NCI-H226 (cell line): ENCODE data around the gene NTN3.
"Not testable (repeated sequence)": the region's sequence is repeated elsewhere in the genome, so short reads cannot be mapped to it uniquely, and the experiment has no call there.

Source experiments
- DNase-seq: peaks from one replicate; pipeline ENCODE4 v3.0.0-alpha.2; 2015

NTN3 gene

DNA sequence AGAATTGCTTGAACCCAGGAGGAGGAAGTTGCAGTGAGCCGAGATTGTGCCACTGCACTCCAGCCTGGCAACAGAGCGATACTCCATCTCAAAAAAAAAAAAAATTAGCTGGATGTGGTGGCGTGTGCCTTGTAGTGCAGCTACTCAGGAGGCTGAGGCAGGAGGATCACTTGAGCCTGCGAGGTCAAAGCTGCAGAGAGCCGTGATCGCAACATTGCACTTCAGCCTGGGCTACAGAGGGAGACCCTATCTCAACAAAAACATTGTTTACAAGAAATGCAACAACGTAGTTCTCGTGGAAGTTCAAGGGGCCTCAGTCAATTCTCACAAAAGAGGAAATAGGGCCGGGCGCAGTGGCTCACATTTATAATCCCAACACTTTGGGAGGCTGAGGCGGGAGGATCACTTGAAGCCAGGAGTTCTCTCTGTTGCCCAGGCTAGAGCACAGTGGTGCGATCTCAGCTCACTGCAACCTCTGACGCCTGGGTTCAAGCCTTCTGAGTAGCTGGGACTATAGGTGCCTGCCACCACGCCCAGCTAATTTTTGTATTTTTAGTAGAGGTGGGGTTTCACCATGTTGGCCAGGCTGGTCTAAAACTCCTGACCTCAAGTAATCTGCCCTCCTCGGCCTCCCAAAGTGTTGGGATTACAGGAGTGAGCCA, 29.8 kb upstream of the NTN3 start:
- not testable (repeated sequence) for DNase-seq

GRCh38 chr16:2443555-2443954, 27.5 kb upstream of the NTN3 start:
- no peak for DNase-seq

DNA sequence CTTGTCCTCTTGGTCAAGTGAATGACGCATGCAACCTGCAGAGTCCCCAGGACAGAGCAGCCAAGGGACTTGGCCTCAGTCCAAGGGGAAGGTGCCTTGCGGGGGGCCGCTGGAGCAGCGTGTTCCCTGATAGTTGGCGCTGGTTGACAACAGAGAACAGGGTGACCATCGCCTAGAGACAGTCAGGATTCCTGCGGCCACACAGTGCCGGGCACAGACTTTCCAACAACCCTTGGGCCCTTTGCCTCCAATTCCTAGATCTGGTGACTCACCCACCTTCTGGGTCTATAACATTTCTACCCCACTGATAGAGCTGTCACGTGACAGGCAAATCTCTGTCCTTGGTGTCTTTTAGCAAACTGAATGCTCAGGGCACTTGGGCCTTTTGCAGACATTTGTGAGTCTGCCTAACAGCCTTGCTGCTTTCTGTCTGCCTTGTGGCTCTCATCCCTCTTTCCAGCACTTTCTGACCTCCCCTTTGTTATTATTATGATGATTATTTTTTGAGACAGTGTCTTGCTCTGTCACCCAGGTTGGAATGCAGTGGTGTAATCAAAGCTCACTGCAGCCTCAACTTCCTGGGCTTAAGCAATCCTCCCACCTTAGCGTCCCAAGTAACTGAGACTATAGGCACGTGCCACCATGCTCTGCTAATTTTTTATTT, 23.0 kb upstream of the NTN3 start:
- DNase-seq = no peak

GRCh38 chr16:2449118-2449517, 22.0 kb upstream of the NTN3 start:
- DNase-seq = no peak

- no peak for DNase-seq
Measured at GRCh38 chr16:2450535-2450934, 20.6 kb upstream of the NTN3 start.

GRCh38 chr16:2450975-2451381, 20.1 kb upstream of the NTN3 start:
- no peak for DNase-seq

- no peak for DNase-seq
Measured at GRCh38 chr16:2451851-2452320, 19.2 kb upstream of the NTN3 start.

- no peak for DNase-seq
Measured at GRCh38 chr16:2452650-2453049, 18.4 kb upstream of the NTN3 start.

DNA sequence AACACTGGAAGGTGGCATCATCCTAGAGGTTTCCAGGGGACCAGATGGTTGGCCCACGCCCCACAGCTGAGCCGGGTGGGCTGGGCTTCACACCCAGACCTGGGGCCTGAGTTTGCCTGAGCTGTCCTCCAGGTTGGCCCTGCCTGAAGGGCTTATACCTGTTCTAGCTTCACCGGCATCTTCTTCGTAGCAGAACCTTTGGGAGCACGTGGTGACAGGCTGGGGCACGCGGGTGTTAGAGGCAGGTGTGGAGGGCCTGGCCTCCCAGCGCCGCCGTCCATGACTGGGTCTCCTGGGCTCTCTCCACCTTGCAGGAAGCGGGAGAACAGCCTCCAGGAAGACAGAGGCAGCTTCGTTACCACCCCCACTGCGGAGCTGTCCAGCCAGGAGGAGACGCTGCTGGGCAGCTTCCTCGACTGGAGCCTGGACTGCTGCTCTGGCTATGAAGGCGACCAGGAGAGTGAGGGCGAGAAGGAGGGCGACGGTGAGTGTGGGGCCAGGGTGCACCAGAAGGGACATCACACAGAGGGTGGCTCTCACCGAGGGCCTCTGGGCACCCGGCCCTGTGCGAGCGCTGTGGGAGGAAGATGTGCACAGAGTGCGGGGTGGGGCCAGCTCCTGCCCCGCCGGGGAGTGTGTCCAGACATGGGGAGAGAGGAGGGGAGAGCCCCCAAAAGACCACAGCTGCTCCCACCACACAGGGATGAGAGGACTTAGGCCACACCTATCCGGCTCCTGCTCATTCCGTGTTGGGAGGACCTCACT, 15.8 kb upstream of the NTN3 start:
- DNase-seq = no peak

DNA sequence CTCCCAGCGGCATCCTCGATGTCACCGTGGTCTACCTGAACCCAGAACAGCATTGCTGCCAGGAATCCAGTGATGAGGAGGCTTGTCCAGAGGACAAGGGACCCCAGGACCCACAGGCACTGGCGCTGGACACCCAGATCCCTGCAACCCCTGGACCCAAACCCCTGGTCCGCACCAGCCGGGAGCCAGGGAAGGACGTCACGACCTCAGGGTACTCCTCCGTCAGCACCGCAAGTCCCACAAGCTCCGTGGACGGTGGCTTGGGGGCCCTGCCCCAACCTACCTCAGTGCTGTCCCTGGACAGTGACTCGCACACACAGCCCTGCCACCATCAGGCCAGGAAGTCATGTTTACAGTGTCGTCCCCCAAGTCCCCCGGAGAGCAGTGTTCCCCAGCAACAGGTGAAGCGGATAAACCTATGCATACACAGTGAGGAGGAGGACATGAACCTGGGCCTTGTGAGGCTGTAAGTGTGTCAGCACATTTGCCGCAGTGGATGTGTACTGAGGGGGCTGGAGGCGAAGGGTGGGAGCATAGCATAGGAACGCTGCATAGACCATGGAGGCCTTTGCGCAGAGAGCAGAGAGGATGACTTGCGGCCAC, 14.4 kb upstream of the NTN3 start:
- DNase-seq = no peak

GRCh38 chr16:2457267-2457666, 13.8 kb upstream of the NTN3 start:
- no peak for DNase-seq

DNA sequence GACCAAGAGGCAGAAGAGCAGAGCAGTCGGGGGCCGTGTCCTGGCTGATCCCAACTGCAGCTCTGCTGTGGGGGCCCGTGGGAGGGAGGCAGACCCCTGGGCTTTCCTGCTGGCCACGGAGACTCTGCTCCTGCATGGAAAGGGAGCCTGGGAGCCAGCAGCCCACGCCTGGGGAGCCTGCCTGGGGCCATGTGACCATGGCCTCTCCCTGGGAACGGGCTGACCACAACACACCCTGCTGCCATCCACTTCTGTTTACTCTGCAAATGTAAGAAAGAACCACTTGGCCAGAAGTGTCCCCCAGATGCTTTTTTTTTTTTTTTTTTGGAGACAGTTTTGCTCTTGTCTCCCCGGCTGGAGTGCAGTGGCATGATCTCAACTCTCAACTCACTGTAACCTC, 13.2 kb upstream of the NTN3 start:
- DNase-seq = no peak

GRCh38 chr16:2458887-2459646, 12.0 kb upstream of the NTN3 start:
- DNase-seq = no peak

DNA sequence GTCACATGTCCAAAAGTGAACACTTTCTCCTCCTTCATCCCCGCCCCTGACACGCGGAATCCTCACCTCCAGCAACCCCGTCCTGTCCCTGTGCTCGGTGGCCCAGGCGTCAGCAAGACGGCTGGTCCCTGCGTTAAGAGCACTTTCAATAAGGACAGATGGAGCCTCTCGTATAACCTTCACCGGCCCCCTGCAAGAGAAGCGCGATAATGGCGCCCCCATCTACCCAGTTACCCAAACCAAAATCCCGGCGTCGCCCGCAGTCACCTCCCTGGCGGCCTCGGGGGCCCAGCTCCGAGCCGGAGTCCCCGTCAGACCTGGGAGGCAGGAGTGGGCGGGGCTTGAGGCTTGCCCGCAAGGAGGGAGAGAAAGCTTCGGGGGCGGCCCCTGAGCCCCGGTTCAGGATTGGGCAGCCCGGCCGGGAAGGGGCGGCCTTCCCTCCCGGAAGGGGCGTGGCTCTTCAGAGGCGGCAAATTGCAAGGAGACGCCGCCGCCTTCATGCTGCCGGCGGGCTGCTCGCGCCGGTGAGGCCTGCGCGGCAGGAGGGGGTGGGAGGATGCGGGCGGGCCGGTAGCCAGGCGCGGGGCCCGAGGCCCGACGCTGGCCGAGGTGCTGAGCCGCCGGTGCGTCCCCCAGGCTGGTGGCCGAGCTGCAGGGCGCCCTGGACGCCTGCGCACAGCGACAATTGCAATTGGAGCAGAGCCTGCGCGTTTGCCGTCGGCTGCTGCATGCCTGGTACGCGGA, 11.3 kb upstream of the NTN3 start, which contains the start of gene TEDC2:
Gene TEDC2, plus strand, starts transcription at position 463 of the 744 bp plus-strand sequence. Its CDS starts 36 bp downstream, at position 499.
- peak; percentile 88 for DNase-seq

- no peak for DNase-seq
Measured at GRCh38 chr16:2460391-2460713, 10.7 kb upstream of the NTN3 start.

DNA sequence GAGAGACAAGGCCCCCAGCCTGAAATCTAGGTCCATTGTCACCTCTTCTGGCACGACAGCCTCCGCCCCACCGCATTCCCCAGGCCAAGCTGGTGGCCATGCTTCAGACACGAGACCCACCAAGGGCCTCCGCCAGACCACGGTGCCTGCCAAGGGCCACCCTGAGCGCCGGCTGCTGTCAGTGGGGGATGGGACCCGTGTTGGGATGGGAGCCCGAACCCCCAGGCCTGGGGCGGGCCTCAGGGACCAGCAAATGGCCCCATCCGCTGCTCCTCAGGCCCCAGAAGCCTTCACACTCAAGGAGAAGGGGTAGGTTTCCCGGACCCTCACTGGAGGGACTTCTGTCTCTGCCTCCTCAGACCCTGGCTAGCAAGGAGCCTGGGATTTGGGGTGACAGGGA, 10.2 kb upstream of the NTN3 start:
- DNase-seq = no peak

DNA sequence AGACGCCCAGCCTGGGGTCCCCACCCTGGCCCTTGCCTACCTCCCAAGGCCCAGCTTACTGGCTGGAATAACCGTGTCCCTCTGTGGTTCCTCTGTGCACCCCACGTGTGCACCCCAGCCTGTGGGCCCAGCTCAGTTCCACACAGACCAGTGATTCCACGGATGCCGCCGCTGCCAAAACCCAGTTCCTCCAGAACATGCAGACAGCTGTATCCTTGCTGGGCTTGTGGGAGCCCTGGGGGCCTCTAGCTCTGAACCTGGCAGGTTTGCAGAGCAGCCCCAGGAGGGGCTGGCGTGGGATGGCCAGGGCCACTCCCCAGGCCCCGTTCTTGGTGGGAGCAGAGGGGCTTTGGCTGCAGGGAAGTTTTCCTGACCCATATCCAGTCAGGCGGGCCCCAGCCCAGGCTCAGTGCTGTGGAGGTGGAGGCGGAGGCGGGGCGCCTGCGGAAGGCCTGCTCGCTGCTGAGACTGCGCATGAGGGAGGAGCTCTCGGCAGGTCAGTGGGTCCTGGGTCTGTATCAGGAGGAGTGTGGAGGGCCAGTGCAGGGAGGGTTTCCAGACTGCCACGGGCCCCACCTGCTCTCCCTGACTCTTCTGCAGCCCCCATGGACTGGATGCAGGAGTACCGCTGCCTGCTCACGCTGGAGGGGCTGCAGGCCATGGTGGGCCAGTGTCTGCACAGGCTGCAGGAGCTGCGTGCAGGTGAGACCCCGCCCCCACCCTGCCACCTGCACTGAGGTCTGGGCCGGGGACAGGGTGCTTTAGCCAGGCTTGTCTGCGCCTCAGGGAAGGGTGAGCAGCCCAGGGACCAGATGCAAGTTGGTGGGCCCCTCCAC, 8.8 kb upstream of the NTN3 start:
- DNase-seq = no peak

DNA sequence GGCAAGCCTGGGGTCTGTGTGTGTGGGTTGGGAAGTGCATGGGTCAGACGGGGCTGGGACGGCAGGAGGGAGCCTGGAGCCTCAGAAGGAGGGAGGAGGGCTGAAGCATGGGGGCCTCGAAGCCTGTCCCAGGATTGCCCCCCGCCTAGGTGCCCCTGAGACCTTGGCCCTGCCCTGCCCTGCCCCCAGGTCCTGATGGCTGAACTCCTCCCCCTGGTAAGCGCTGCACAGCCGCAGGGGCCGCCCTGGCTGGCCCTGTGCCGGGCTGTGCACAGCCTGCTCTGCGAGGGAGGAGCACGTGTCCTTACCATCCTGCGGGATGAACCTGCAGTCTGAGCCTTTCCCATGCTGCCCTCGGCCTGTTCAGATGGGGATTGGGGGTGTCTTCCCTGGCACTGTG, 6.8 kb upstream of the NTN3 start:
- DNase-seq = no peak

DNA sequence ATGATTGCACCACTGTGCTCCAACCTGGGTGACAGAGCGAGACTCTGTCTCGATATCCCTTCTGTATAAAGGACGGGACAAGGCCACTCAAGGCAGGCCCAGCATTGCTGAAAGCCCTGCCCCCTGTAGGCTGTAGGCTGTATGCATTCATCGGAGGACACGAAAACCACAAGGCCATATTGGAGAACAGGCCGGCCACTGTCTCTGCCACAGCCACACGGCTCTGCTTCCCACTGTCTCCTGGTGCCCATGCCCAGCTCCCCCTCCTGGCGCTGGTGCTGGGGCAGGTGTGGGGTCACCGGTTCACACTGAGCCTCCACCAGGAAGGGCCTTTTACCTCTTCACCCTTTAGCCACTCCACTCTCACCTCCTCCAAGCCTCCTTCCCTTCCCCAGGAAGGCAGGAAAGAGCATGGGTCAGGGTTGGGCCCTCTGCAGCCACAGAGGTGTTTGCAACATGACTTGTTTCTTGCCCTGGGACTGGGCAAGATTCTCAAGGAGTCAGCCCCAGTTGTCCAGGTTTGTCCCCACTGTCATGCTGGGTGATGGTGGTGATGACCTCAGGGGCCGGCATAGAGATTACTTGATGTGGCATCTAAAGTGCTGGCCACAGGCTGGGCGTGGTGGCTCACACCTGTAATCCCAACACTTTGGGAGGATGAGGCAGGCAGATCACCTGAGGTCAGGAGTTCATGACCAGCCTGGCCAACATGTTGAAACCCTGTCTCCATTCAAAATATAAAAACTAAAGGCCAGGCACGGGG, 5.3 kb upstream of the NTN3 start:
- no peak for DNase-seq
